Urothelium cell line (cell line): ENCODE data around the gene JMJD1C.
"Not testable (repeated sequence)": the region's sequence is repeated elsewhere in the genome, so short reads cannot be mapped to it uniquely, and the experiment has no call there.

Experiments used
- DNase-seq: peaks from one replicate; pipeline ENCODE4 v3.0.0; 2011; ENCODE audit warnings: low spot score, mixed read lengths
- FAIRE-seq: peaks from 2 replicates; lab custom pipeline; 2011; peaks lifted over from hg19 to GRCh38; lab: Jason Lieb, UNC

JMJD1C gene

DNA sequence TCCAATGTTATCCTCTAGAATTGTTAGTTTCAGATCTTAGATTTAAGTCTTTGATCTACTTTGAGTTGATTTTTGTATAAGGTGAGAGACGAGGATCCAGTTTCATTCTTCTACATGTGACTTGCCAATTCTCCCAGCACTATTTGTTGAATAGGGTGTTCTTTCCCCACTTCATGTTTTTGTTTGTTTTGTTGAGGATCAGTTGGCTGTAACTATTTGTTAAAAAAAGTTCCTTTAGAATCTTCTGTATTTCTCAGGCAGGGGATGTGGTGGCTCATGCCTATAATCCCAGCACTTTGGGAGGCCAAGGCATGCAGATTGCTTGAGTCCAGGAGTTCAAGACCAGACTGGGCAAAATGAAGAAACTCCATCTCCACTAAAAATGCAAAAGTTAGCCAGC, 151.8 kb downstream of the JMJD1C start:
- DNase-seq = no peak
- no peak for FAIRE-seq

- FAIRE-seq = no peak
- DNase-seq = no peak
Measured at GRCh38 chr10:63313066-63313717, 152.6 kb downstream of the JMJD1C start.

- DNase-seq (no peak), FAIRE-seq (no peak)
Measured at GRCh38 chr10:63308628-63309027, 157.1 kb downstream of the JMJD1C start.

- DNase-seq = no peak
- FAIRE-seq = no peak
Measured at GRCh38 chr10:63304146-63304545, 161.6 kb downstream of the JMJD1C start.

DNA sequence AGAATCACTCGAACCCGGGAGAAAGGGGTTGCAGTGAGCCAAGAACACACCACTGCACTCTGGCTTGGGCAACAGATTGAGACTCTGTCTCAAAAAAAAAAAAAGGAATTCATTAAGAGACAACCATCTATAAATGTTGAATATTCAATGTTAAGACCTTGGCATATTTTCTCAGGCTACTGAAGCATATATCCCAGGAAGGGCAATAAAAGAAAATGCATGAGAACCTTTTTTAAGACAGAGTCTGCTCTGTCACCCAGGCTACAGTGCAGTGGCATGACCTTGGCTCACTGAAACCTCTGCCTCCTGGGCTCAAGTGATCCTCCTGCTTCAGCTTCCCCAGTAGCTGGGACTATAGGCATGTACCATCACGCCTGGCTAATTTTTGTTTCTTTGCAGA, 165.0 kb downstream of the JMJD1C start:
- FAIRE-seq = no peak
- DNase-seq = no peak

- DNase-seq (no peak), FAIRE-seq (no peak)
Measured at GRCh38 chr10:63297941-63298340, 167.8 kb downstream of the JMJD1C start.

- DNase-seq (no peak), FAIRE-seq (no peak)
Measured at GRCh38 chr10:63294781-63295180, 171.0 kb downstream of the JMJD1C start.

DNA sequence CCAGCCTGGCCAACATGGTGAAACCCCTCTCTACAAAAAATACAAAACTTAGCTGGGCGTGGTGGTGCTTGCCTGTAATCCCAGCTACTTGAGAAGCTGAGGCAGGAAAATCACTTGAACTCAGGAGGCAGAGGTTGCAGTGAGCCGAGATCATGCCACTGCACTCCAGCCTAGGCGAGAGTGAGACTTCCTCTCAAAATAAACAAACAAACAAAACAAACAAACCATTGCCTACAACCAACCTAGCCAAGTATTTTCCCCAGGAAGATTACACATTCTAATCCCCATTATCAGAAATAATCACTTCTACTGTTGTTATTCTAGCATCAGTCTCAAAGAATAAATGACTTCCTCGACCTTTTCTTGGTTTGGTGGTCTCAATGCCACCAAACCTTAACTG, 172.9 kb downstream of the JMJD1C start:
- not testable (repeated sequence) for DNase-seq, FAIRE-seq

DNA sequence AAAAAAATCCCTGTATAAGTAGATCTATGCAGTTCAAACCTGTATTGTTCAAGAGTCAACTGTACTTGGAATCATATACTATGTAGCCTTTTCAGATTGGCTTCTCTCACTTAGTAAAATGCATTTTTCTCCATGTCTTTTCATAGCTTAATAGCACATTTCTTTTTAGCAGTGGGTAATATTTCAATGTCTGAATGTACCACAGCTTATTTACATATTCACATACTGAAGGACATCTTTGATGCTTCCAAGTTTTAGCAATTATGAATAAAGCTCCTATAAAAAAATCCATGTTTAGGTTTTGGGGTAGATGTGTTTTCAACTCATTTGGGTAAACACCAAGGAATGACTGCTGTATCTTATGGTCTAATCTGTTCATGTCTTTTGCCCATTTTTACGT, 177.6 kb downstream of the JMJD1C start:
- FAIRE-seq (no peak), DNase-seq (no peak)

DNA sequence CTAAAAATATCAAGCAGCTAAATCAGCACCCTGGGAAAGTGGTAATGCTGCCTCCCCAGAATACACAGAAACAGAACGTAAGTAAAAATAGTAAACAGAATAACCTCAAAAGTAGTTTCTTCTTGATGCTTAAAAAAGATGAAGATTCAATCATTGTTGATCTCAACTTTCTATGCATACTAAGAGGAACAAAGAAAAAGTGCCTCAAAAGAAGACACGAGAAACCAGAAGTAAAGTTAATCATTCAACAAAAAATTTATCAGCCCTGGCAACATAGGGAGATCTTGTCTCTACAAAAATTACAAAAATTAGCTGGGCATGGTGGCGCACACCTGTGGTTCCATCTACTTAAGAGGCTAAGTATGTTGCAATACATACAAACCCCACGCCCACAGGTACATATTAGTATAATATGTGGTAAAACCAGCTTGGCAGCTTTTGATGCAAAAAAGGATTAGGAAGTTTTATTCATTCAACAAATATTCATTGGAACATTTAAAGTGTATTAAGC, 179.0 kb downstream of the JMJD1C start:
- DNase-seq (no peak), FAIRE-seq (no peak)

DNA sequence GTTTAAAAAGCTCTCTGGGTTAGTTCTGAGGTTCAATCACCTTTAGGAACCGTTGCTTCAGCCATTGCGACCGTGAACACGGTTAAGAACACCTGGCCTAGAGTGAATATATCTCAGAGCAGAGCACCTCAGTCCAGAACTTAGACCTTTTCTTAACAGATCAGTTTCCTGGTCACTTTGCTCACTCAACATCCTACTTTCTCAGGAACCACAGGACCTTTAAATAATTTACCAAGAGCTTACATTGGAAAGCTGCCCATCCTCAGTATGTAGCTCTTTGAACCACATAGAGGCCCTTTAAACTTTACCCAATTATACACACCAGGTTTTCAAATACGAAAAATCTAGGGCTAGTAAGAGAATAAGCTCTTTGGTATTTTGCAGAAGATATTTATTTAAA, 179.4 kb downstream of the JMJD1C start:
- DNase-seq = no peak
- FAIRE-seq = no peak

DNA sequence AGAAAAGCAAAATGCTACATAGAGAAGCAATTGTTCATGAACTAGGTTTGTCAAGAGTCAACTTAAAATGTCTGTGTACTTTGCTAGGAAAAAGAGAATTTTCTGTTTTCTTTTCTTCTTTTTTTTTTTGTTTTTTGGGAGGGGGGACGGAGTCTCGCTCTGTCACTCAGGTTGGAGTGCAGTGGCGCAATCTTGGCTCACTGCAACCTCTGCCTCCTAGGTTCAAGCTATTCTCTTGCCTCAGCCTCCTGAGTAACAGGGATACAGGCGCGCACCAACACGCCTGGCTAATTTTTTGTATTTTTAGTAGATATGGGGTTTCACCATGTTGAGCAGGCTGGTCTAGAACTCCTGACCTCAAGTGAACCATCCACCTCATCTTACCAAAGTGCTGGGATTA, 181.9 kb downstream of the JMJD1C start:
- FAIRE-seq, DNase-seq: not testable (repeated sequence)

DNA sequence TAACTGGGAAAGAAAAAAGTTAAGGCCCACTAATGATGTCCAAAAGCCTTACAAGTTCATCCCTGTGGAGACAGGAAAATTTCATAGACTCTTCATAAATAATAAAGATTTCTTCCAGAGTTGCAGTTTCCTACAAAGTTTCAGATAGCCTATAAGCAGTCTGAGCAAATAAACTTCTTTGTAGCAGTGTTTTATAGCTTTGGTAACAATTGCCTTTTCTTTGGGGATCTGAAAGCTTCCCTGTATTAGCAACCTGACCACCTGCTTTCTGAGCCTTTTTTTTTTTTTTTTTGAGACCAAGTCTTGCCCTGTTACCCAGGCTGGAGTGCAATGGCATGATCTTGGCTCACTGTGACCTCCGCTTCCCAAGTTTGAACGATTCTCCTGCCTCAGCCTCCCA, 182.7 kb downstream of the JMJD1C start:
- FAIRE-seq (no peak), DNase-seq (no peak)

GRCh38 chr10:63281967-63282366, 183.8 kb downstream of the JMJD1C start:
- FAIRE-seq (no peak), DNase-seq (no peak)

GRCh38 chr10:63280386-63280785, 185.4 kb downstream of the JMJD1C start:
- FAIRE-seq = no peak

DNA sequence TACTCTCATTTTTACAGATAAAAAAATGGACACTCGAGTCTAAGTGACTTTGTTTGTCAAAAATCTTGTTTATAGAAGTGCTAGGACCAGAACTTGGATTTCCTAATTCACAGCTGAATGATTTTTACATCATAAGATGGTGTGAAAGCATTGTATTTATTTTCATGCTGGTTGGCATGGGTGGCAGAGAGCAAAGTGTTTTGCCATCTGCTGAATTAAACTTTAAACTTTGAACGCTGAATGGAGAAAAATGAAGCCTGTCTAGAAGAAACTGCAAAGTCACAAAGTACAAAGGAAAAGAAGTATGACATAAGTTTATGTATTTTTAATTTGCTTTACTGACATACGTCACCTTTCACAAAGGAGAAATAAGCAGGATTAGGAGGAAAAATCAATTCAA, 190.7 kb downstream of the JMJD1C start:
- no peak for FAIRE-seq
- DNase-seq = no peak

More at GRCh38 chr10:63280386-63280785, 185.4 kb downstream of the JMJD1C start:
- no peak for DNase-seq

DNA sequence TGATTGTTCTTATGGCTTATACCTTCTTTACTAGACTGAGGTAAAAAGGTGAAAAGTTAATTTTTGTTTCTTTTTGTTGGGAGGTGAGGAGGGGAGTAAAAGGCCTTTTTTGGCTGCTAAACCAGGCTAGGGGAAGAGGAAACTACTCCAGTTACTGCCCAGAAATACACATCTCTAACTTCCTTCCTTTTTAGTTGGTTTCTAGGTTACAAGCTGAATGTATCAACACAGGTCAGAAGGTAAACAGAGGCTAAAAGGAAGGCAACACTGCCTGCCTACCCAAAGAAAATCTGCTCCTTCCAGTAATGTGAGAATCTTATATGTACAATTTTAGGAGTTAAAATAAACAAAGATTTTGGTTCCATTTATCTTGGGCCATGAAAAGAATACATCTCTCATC, 192.2 kb downstream of the JMJD1C start:
- FAIRE-seq (no peak), DNase-seq (no peak)

DNA sequence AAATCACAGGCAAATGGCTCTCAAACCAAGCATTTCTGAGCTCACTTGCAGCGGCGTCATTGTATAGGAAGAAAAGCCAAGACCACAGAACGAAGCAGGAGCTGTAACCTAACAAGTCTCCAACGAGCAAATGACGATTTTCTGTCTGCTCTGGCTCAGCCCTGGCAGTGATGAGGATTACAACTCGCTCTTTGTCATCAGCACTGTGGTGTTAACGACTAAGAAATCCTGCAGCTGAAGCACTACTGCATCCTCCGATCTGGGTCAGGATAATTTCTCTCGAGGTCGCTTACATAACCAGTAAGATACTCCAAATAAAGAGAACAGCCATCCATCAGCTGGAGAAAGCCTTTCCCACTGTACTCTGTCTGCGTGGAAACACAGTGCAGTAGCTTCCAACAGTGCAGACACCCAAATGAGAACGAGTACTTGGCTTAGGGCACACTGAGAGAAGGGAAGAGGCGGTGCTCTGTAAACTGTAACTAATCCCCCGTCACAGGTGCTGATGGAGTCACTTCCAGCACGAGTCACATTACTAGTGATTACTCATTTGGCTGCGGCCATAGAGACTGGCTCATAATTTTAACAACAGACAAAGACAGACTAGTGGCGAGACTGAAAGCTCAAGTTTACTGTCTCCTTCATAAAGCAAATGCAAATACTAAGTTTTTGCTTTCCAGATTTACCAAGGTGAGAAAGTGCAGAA, 196.8 kb downstream of the JMJD1C start:
- FAIRE-seq (peak; percentile 94), DNase-seq (peak; percentile 91)

DNA sequence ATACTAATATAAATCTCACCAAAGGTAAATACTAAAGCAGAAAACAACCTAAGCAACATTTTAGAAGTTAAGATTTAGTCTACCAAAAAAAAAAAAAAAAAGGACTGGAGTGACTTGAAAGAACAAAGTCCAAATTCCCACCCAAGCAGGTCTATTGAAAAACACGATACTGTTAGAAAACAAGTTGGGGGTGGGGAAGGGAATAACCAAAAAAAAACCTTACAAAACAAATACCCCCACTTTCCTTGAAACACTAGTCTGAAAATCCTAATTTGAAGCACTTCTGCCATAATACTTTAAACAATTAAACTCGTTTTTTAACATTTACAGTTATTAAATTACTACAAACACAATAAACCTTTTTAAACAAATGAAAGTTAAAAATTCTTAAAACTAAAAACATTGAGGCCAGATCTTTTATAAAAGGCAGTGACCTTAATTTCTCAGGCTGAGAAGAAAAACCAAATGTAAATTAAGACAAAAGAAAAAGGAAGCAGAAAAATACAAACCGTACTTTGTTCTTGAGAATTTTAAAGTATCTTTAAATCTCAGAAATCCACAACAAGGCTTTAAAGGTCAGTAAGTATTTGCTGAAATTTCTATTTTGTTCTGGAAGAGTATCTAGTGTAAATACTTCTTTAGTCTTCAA, 197.5 kb downstream of the JMJD1C start:
- DNase-seq (peak; percentile 4), FAIRE-seq (no peak)

GRCh38 chr10:63267414-63268148, 198.2 kb downstream of the JMJD1C start:
- DNase-seq (peak; percentile 44), FAIRE-seq (no peak)
